Ovary (tissue), 3 donors: ENCODE results near the gene DPY19L3.
"Not testable (repeated sequence)": the region's sequence is repeated elsewhere in the genome, so short reads cannot be mapped to it uniquely, and the experiment has no call there.

Source experiments
- CTCF ChIP-seq, 3 donors: fragments of 450-650 bp in 2 of 3; fragments of 200-600 bp in 1 of 3; IDR thresholded peaks; one replicate each; pipeline versions ENCODE4 v1.5.1 to v1.8.0; 2016 to 2022; ENCODE audit warnings: antibody characterized with exemption in 3 of 3, mild to moderate bottlenecking in 1 of 3
- POLR2A ChIP-seq: fragments of 450-650 bp; IDR thresholded peaks from one replicate; pipeline ENCODE4 v1.6.1; 2017; ENCODE audit warnings: antibody characterized with exemption, mild to moderate bottlenecking, moderate library complexity
- donor health status: DM: no; HTN: no; CAD: no.

- not testable (repeated sequence) for TF ChIP-seq CTCF (IDR thresholded peaks at IDR 0.05); POLR2A
Observed at GRCh38 chr19:32447534-32447933, 42.0 kb downstream of the DPY19L3 start.
